Measurements from ENCODE around the gene ASF1B.
"Not testable (repeated sequence)": the region's sequence is repeated elsewhere in the genome, so short reads cannot be mapped to it uniquely, and the experiment has no call there.

Gene ASF1B

GRCh38 chr19:14160017-14160703, 23.8 kb upstream of the ASF1B start:
- DNase-seq (ENCODE audit: low read depth in 3 of 3), result no peak

- DNase-seq (ENCODE audit: low read depth in 3 of 3), result no peak
Observed at GRCh38 chr19:14159059-14159458, 22.7 kb upstream of the ASF1B start.

GRCh38 chr19:14158276-14159023, 22.1 kb upstream of the ASF1B start:
- DNase-seq (ENCODE audit: low read depth in 3 of 3), result no peak

- no peak for DNase-seq (ENCODE audit: low read depth in 3 of 3)
Observed at GRCh38 chr19:14156971-14157717, 20.8 kb upstream of the ASF1B start.

GRCh38 chr19:14156122-14156521, 19.7 kb upstream of the ASF1B start:
- no peak for DNase-seq (ENCODE audit: low read depth in 3 of 3)

- no peak for DNase-seq (ENCODE audit: low read depth in 3 of 3)
Observed at GRCh38 chr19:14155371-14155770, 19.0 kb upstream of the ASF1B start.

- no peak for DNase-seq (ENCODE audit: low read depth in 3 of 3)
Observed at GRCh38 chr19:14152713-14153112, 16.3 kb upstream of the ASF1B start.

GRCh38 chr19:14150770-14151661, 14.6 kb upstream of the ASF1B start:
- no peak for DNase-seq (ENCODE audit: low read depth in 3 of 3)

GRCh38 chr19:14150041-14150769, 13.8 kb upstream of the ASF1B start:
- no peak for DNase-seq (ENCODE audit: low read depth in 3 of 3)

GRCh38 chr19:14149509-14149994, 13.2 kb upstream of the ASF1B start:
- peak in 1 of 3 experiments; percentile 19 for DNase-seq (ENCODE audit: low read depth in 3 of 3)

- no peak for DNase-seq (ENCODE audit: low read depth in 3 of 3)
Observed at GRCh38 chr19:14148751-14149410, 12.5 kb upstream of the ASF1B start.

GRCh38 chr19:14147797-14148605, 11.6 kb upstream of the ASF1B start:
- DNase-seq (ENCODE audit: low read depth in 3 of 3), result peak in 1 of 3 experiments; percentile 39

- no peak for DNase-seq (ENCODE audit: low read depth in 3 of 3)
Observed at GRCh38 chr19:14146789-14147216, 10.4 kb upstream of the ASF1B start.

GRCh38 chr19:14146169-14146568, 9.8 kb upstream of the ASF1B start:
- not testable (repeated sequence) for DNase-seq (ENCODE audit: low read depth in 3 of 3)

- no peak for DNase-seq (ENCODE audit: low read depth in 3 of 3)
Observed at GRCh38 chr19:14145381-14145780, 9.0 kb upstream of the ASF1B start.

- DNase-seq (ENCODE audit: low read depth in 3 of 3), result no peak
Observed at GRCh38 chr19:14142262-14143190, 6.1 kb upstream of the ASF1B start.

- no peak for DNase-seq (ENCODE audit: low read depth in 3 of 3)
Observed at GRCh38 chr19:14141041-14141440, 4.7 kb upstream of the ASF1B start.

- no peak for DNase-seq (ENCODE audit: low read depth in 3 of 3)
Observed at GRCh38 chr19:14139944-14140343, 3.6 kb upstream of the ASF1B start.

All from stimulated activated CD4-positive, alpha-beta T cell treated with anti-CD3 and anti-CD28 coated beads, TNF-alpha, amount 100 ng/mL, for 4 hours (primary cell).